Esophagus squamous epithelium (tissue), 4 donors: ENCODE measurements around the gene CYP26B1.

Source experiments
- CTCF ChIP-seq, 6 experiments: fragments of 450-650 bp in 4 of 6; fragments of 200-600 bp in 2 of 6; sonication (generic) in 2 of 6; IDR thresholded peaks; one replicate each; pipeline ENCODE4 v1.5.1; 2016 to 2019; ENCODE audit warnings: antibody characterized with exemption in 6 of 6, mild to moderate bottlenecking in 4 of 6, moderate library complexity in 4 of 6
- POLR2A ChIP-seq, 4 donors: fragments of 450-650 bp; IDR thresholded peaks; one replicate each; pipeline ENCODE4 v1.6.1; 2017; ENCODE audit warnings: antibody characterized with exemption in 4 of 4, mild to moderate bottlenecking in 4 of 4, moderate library complexity in 3 of 4

- TF ChIP-seq POLR2A (IDR thresholded peaks at IDR 0.05) (no peak), CTCF (IDR thresholded peaks at IDR 0.05) (no peak)
Measured at GRCh38 chr2:72113847-72114692, 33.6 kb downstream of the CYP26B1 start.
